ENCODE measurements around the gene LDHD. TPM values are rescaled to one million over a fixed set of nuclear protein-coding genes. Genes with fewer than 3 reads are reported as not detected.

The LDHD gene
- polyA plus RNA-seq, 1 donor (not counting 4 experiments of a cell fraction or from before 2014, with no cell fraction given) = 0.34 TPM

DNA sequence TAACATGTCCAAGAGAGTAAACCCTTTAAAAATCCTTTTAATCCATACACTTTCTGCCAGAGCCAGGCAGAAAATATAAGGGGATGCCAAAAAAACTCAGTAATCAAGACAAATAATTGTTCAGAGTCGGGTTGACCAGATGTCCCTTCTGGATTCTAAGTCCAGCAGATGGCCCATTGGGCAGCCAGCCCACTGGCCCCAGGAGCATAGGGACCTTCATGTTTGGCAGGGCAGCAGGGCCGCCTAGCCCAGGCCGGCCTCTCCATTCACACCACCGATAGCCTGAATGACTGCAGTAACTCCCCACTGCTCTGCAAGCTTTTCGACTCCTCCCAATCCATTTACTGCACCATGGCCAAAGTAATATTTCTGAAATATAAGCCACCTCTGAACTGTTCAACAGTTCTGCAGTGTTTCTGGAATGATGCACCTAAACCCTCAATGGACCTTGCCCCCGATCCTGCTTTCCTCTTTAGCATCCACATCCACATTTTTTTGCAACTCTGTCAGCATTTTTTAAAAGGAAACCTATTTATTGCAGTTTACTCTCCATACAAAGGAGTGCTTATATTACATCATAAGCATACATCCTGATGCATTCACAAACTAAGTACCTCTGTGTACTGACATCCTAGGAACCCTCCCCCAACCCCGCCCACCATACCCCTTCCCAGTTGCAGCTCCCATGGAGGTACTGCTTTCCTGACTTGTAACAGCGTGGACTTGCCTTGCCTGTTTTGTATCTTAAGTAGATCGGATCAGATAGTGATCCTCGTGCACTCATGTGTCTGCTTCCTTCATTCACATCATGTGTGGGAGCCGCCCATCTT, 46.4 kb downstream of the LDHD start:
- peaks cover 40% of the 10 kb centered on the region for H3K79me2 ChIP-seq (ENCODE audit: control insufficient read depth, insufficient read depth, low read length)
- H3K9me3 ChIP-seq (ENCODE audit: control insufficient read depth, low read depth, low read length) = no peaks in the 10 kb centered on the region
- H3K27ac ChIP-seq (ENCODE audit: control insufficient read depth, insufficient read depth, low read length) = no peak overlapping the region
- DNase-seq (ENCODE audit: low read depth, low spot score) = no peak
- H3K4me1 ChIP-seq (ENCODE audit: control insufficient read depth, extremely low read depth, insufficient read depth, low read length) = no peaks in the 10 kb centered on the region
- TF ChIP-seq, protein P1, sequence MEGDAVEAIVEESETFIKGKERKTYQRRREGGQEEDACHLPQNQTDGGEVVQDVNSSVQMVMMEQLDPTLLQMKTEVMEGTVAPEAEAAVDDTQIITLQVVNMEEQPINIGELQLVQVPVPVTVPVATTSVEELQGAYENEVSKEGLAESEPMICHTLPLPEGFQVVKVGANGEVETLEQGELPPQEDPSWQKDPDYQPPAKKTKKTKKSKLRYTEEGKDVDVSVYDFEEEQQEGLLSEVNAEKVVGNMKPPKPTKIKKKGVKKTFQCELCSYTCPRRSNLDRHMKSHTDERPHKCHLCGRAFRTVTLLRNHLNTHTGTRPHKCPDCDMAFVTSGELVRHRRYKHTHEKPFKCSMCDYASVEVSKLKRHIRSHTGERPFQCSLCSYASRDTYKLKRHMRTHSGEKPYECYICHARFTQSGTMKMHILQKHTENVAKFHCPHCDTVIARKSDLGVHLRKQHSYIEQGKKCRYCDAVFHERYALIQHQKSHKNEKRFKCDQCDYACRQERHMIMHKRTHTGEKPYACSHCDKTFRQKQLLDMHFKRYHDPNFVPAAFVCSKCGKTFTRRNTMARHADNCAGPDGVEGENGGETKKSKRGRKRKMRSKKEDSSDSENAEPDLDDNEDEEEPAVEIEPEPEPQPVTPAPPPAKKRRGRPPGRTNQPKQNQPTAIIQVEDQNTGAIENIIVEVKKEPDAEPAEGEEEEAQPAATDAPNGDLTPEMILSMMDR (optimal IDR thresholded peaks at IDR 0.05 in 1 of 3, IDR thresholded peaks at IDR 0.05 in 1 of 3, conservative IDR thresholded peaks at IDR 0.05 in 1 of 3; ENCODE audit: extremely low read depth in 1 of 3, insufficient read depth in 2 of 3, low read length in 3 of 3) = no peak
- TF ChIP-seq EZH2 (IDR thresholded peaks at IDR 0.05; ENCODE audit: low read length) = no peak
- H3K4me2 ChIP-seq (ENCODE audit: control insufficient read depth, extremely low read depth, insufficient read depth, low read depth, low read length) = no peak overlapping the region
- peaks cover 2% of the 10 kb centered on the region for H4K20me1 ChIP-seq (ENCODE audit: control insufficient read depth, extremely low read depth, insufficient read depth, low read length)
- dilution Hi-C loops (cut with MboI; ENCODE audit: extremely low pct_ligation_motif_present, low sequenced_read_pairs) = no loop called here
- no peak overlapping the region for H3K9ac ChIP-seq (ENCODE audit: control insufficient read depth, extremely low read depth, insufficient read depth, low read length)
- peaks cover 2% of the 10 kb centered on the region for H3K9me1 ChIP-seq (ENCODE audit: control insufficient read depth, extremely low read depth, insufficient read depth, low read length)
- H3K36me3 ChIP-seq (ENCODE audit: control insufficient read depth in 2 of 2, extremely low read depth in 1 of 2, insufficient read depth in 2 of 2, low read length in 2 of 2) = no peaks in the 10 kb centered on the region
- no peak overlapping the region for H3K4me3 ChIP-seq (ENCODE audit: control insufficient read depth in 2 of 3, extremely low read depth in 1 of 3, insufficient read depth in 2 of 3, low read depth in 1 of 3, low read length in 3 of 3)
- H2AFZ ChIP-seq (ENCODE audit: control insufficient read depth, low read length) = no peak overlapping the region
- H3K27me3 ChIP-seq (ENCODE audit: control insufficient read depth, extremely low read depth, insufficient read depth, low read length) = no peaks in the 10 kb centered on the region
- FAIRE-seq = no peak

- Histone ChIP-seq H3K79me2 (ENCODE audit: control insufficient read depth, insufficient read depth, low read length) (peaks cover 41% of the 10 kb centered on the region), H3K36me3 (ENCODE audit: control insufficient read depth in 2 of 2, extremely low read depth in 1 of 2, insufficient read depth in 2 of 2, low read length in 2 of 2) (no peaks in the 10 kb centered on the region)
- FAIRE-seq = no peak
These were observed 48.2 kb downstream of the LDHD start for GRCh38 chr16:75068085-75069031.

More at GRCh38 chr16:75068085-75069031, 48.2 kb downstream of the LDHD start:
- Histone ChIP-seq H3K9ac (ENCODE audit: control insufficient read depth, extremely low read depth, insufficient read depth, low read length) (no peak overlapping the region), H3K27ac (ENCODE audit: control insufficient read depth, insufficient read depth, low read length) (no peak overlapping the region), H3K4me1 (ENCODE audit: control insufficient read depth, extremely low read depth, insufficient read depth, low read length) (no peaks in the 10 kb centered on the region), H3K4me3 (ENCODE audit: control insufficient read depth in 2 of 3, extremely low read depth in 1 of 3, insufficient read depth in 2 of 3, low read depth in 1 of 3, low read length in 3 of 3) (no peak overlapping the region), H4K20me1 (ENCODE audit: control insufficient read depth, extremely low read depth, insufficient read depth, low read length) (peaks cover 2% of the 10 kb centered on the region), H3K4me2 (ENCODE audit: control insufficient read depth, extremely low read depth, insufficient read depth, low read depth, low read length) (no peak overlapping the region), H3K27me3 (ENCODE audit: control insufficient read depth, extremely low read depth, insufficient read depth, low read length) (no peaks in the 10 kb centered on the region), H3K9me1 (ENCODE audit: control insufficient read depth, extremely low read depth, insufficient read depth, low read length) (peaks cover 2% of the 10 kb centered on the region), H3K9me3 (ENCODE audit: control insufficient read depth, low read depth, low read length) (no peaks in the 10 kb centered on the region), H2AFZ (ENCODE audit: control insufficient read depth, low read length) (no peak overlapping the region)
- dilution Hi-C loops (cut with MboI; ENCODE audit: extremely low pct_ligation_motif_present, low sequenced_read_pairs) = no loop called here
- no peak for DNase-seq (ENCODE audit: low read depth, low spot score)
- TF ChIP-seq, protein P1 (optimal IDR thresholded peaks at IDR 0.05 in 1 of 3, IDR thresholded peaks at IDR 0.05 in 1 of 3, conservative IDR thresholded peaks at IDR 0.05 in 1 of 3; ENCODE audit: extremely low read depth in 1 of 3, insufficient read depth in 2 of 3, low read length in 3 of 3) = no peak
- TF ChIP-seq EZH2 (IDR thresholded peaks at IDR 0.05; ENCODE audit: low read length) = no peak

Measured in keratinocyte (primary cell).